SK-N-SH treated with all-trans-retinoic acid at 6 μM for 48 hours (cell line): ENCODE measurements around the gene C6orf15.

Experiments used
- ARNTL ChIP-seq: fragments of 450-650 bp; formaldehyde crosslinking; IDR thresholded peaks from 2 replicates; pipeline ENCODE4 v1.5.0; 2020; ENCODE audit warnings: low read depth, mild to moderate bottlenecking, moderate library complexity, borderline replicate concordance
- RARB ChIP-seq: fragments of 250-450 bp; sonication (Bioruptor Pico); IDR thresholded peaks from 2 replicates; pipeline ENCODE4 v1.8.0; 2021; ENCODE audit warnings: mild to moderate bottlenecking, moderate library complexity
- SNAI2 ChIP-seq: fragments of 250-450 bp; sonication (Bioruptor Pico); IDR thresholded peaks from 2 replicates; pipeline ENCODE4 v1.5.0; 2020; ENCODE audit warnings: mild to moderate bottlenecking, moderate library complexity
- TCF4 ChIP-seq: fragments of 250-450 bp; sonication (Bioruptor Pico); IDR thresholded peaks from 2 replicates; pipeline ENCODE4 v1.8.0; 2021; ENCODE audit warnings: mild to moderate bottlenecking, moderate library complexity, borderline replicate concordance
- TOX ChIP-seq: fragments of 250-450 bp; sonication (Bioruptor Pico); IDR thresholded peaks from 2 replicates; pipeline ENCODE4 v1.8.0; 2021; ENCODE audit warnings: mild to moderate bottlenecking, moderate library complexity, borderline replicate concordance
- ZNF70 ChIP-seq: fragments of 450-650 bp; formaldehyde crosslinking; IDR thresholded peaks from 2 replicates; pipeline ENCODE4 v1.5.0; 2020; ENCODE audit warnings: mild to moderate bottlenecking, moderate library complexity
- TF ChIP-seq, protein P1 (sequence below): fragments of 250-450 bp; sonication (Bioruptor Pico); IDR thresholded peaks from 2 replicates; pipeline ENCODE4 v1.8.0; 2020; ENCODE audit warnings: mild to moderate bottlenecking, moderate library complexity, borderline replicate concordance

DNA sequence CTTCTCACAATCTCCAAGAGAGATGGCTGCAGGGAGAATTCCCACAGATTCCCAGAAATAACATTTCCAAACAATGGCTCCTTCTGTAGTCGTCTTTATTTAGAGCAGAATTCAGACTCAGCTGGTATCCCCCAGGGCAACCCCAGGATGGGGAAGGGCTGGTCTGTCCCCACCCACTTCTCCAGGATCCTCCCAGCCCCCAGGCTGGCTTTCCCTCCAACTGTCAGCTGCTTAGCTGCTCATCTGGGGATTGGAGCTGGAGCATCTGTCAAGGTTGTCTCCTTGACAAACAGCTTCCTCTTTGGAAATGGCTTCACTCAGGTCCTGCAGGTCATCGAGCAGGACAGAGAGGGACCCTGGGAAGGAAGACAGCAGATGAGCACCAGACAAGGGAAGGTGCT lies 30.0 kb upstream of the C6orf15 start:
- TF ChIP-seq, protein P1, sequence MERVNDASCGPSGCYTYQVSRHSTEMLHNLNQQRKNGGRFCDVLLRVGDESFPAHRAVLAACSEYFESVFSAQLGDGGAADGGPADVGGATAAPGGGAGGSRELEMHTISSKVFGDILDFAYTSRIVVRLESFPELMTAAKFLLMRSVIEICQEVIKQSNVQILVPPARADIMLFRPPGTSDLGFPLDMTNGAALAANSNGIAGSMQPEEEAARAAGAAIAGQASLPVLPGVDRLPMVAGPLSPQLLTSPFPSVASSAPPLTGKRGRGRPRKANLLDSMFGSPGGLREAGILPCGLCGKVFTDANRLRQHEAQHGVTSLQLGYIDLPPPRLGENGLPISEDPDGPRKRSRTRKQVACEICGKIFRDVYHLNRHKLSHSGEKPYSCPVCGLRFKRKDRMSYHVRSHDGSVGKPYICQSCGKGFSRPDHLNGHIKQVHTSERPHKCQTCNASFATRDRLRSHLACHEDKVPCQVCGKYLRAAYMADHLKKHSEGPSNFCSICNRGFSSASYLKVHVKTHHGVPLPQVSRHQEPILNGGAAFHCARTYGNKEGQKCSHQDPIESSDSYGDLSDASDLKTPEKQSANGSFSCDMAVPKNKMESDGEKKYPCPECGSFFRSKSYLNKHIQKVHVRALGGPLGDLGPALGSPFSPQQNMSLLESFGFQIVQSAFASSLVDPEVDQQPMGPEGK = no peak
- TF ChIP-seq RARB (CRISPR knock-in tag) = no peak
- no peak for TF ChIP-seq ZNF70 (CRISPR knock-in tag)
- no peak for TF ChIP-seq ARNTL (CRISPR knock-in tag)
- no peak for TF ChIP-seq TCF4 (CRISPR knock-in tag)
- TF ChIP-seq TOX (CRISPR knock-in tag) = no peak
- TF ChIP-seq SNAI2 = no peak
